Measurements from ENCODE around the gene KCNH1.
"Not testable (repeated sequence)": the region's sequence is repeated elsewhere in the genome, so short reads cannot be mapped to it uniquely, and the experiment has no call there.

The KCNH1 gene

DNA sequence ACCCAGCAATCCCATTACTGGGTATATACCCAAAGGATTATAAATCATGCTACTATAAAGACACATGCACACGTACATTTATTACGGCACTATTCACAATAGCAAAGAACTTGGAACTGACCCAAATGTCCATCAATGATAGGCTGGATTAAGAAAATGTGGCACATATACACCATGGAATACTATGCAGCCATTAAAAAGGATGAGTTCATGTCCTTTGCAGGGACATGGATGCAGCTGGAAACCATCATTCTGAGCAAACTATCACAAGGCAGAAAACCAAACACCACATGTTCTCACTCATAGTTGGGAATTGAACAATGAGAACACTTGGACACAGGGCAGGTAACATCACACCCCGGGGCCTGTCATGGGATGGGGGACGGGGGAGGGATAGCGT, 52.5 kb downstream of the KCNH1 start:
- H3K27ac ChIP-seq (ENCODE audit: insufficient read depth in 1 of 2, low read depth in 1 of 2, low read length in 2 of 2, poor library complexity in 1 of 2, severe bottlenecking in 2 of 2); H3K4me3 ChIP-seq (ENCODE audit: control insufficient read depth in 1 of 7, extremely low read depth in 1 of 7, insufficient read depth in 4 of 7, low read depth in 2 of 7, low read length in 6 of 7); DNase-seq; H3K9me3 ChIP-seq (ENCODE audit: control extremely low read depth in 1 of 5, control insufficient read depth in 4 of 5, insufficient read depth in 2 of 5, low read depth in 1 of 5, low read length in 4 of 5); H3K36me3 ChIP-seq (ENCODE audit: control insufficient read depth in 4 of 4, insufficient read depth in 4 of 4, low read length in 3 of 4); H3K27me3 ChIP-seq (replicated peaks in 2 of 5; ENCODE audit: control insufficient read depth in 4 of 5, insufficient read depth in 5 of 5, low read length in 4 of 5); CTCF ChIA-PET; H3K4me1 ChIP-seq (ENCODE audit: control extremely low read depth in 1 of 4, control insufficient read depth in 4 of 4, insufficient read depth in 4 of 4, low read length in 3 of 4); POLR2A ChIA-PET: not testable (repeated sequence)
- WGBS (ENCODE audit: insufficient coverage), result no CpG with 5 or more reads among the region's 5 CpGs

DNA sequence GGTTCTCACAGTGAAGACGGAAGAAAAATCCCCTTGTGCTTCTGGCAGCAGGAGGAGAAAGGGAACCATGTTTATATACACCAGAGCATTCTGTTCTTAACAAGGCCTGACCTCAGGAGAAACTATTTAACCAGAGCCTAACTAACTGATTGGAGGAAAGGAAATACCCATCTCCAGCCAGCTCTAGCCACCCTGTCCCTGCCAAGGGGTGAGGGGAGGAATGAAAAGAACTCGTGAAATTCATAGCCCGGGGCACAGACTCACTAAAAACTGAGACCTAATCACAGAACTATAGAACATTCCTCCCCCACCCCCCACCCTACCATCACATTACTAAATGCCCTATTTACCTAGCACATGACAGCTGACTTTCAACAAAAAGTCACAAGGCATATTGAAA, 65.0 kb downstream of the KCNH1 start:
- Histone ChIP-seq H3K4me3 (ENCODE audit: control insufficient read depth in 1 of 7, extremely low read depth in 1 of 7, insufficient read depth in 4 of 7, low read depth in 2 of 7, low read length in 6 of 7) (no peak overlapping the region), H3K36me3 (ENCODE audit: control insufficient read depth in 4 of 4, insufficient read depth in 4 of 4, low read length in 3 of 4) (no peaks in the 10 kb centered on the region), H3K4me1 (ENCODE audit: control extremely low read depth in 1 of 4, control insufficient read depth in 4 of 4, insufficient read depth in 4 of 4, low read length in 3 of 4) (no peaks in the 10 kb centered on the region), H3K27ac (ENCODE audit: insufficient read depth in 1 of 2, low read depth in 1 of 2, low read length in 2 of 2, poor library complexity in 1 of 2, severe bottlenecking in 2 of 2) (no peak overlapping the region), H3K9me3 (ENCODE audit: control extremely low read depth in 1 of 5, control insufficient read depth in 4 of 5, insufficient read depth in 2 of 5, low read depth in 1 of 5, low read length in 4 of 5) (no peaks in the 10 kb centered on the region), H3K27me3 (replicated peaks in 2 of 5; ENCODE audit: control insufficient read depth in 4 of 5, insufficient read depth in 5 of 5, low read length in 4 of 5) (no peaks in the 10 kb centered on the region)
- 86% methylated on average over 1 of the region's 3 CpGs for WGBS (ENCODE audit: insufficient coverage)
- no peak for DNase-seq
- CTCF ChIA-PET, result no interaction called here
- POLR2A ChIA-PET, result no interaction called here

DNA sequence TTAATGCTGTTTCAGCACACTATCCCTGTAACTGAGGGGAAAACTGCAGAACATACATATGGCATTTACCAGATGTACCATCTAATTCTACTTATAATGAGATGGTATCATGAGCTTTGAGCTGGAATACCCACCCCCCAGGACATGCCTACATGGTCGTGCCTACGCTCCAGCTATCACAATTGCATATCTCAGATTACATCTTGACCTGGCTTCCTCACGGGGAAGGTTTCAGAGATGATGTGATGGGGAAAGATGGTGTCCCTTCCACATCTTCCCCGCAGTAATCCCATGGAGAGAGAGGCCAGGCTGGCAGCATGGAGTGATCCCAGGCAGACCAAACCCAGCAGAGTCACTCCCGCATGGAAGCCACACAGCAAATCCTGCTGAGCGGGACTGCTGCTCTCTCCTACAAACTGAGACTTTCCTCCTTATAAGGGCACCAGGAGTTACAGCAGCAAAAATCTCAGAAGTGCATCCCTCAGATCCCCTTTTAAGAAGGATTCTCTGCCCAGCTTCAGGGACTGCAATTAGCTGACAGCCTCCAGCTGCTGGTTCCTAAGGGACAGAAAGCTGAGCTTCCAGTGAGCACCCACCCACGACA, 67.1 kb downstream of the KCNH1 start:
- Histone ChIP-seq H3K27me3 (replicated peaks in 2 of 5; ENCODE audit: control insufficient read depth in 4 of 5, insufficient read depth in 5 of 5, low read length in 4 of 5) (no peaks in the 10 kb centered on the region), H3K27ac (ENCODE audit: insufficient read depth in 1 of 2, low read depth in 1 of 2, low read length in 2 of 2, poor library complexity in 1 of 2, severe bottlenecking in 2 of 2) (no peak overlapping the region), H3K9me3 (ENCODE audit: control extremely low read depth in 1 of 5, control insufficient read depth in 4 of 5, insufficient read depth in 2 of 5, low read depth in 1 of 5, low read length in 4 of 5) (peaks cover 0 to 2% (median 0%) of the 10 kb centered on the region in 5 experiments), H3K36me3 (ENCODE audit: control insufficient read depth in 4 of 4, insufficient read depth in 4 of 4, low read length in 3 of 4) (no peaks in the 10 kb centered on the region), H3K4me3 (ENCODE audit: control insufficient read depth in 1 of 7, extremely low read depth in 1 of 7, insufficient read depth in 4 of 7, low read depth in 2 of 7, low read length in 6 of 7) (no peak overlapping the region), H3K4me1 (ENCODE audit: control extremely low read depth in 1 of 4, control insufficient read depth in 4 of 4, insufficient read depth in 4 of 4, low read length in 3 of 4) (no peaks in the 10 kb centered on the region)
- WGBS (ENCODE audit: insufficient coverage), result 100% methylated on average over 4 of the region's 7 CpGs
- POLR2A ChIA-PET, result no interaction called here
- CTCF ChIA-PET, result no interaction called here
- DNase-seq, result no peak

DNA sequence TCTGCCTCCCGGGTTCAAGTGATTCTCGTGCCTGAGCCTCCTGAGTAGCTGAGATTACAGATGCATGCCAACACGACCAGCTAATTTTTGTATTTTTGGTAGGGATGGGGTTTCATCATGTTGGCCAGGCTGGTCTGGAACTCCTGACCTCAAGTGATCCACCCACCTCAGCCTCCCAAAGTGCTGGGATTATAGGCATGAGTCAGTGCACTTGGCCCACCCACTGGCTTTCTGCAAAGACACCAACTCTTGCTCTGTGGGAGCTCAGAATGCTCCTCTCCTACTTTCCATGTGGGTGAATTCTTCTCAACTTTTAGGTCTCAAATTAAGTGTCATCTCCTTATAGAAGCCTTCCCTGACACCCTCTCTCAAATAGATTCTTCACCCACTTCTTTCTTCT, 92.1 kb downstream of the KCNH1 start:
- H3K9me3 ChIP-seq (ENCODE audit: control extremely low read depth in 1 of 5, control insufficient read depth in 4 of 5, insufficient read depth in 2 of 5, low read depth in 1 of 5, low read length in 4 of 5); H3K4me1 ChIP-seq (ENCODE audit: control extremely low read depth in 1 of 4, control insufficient read depth in 4 of 4, insufficient read depth in 4 of 4, low read length in 3 of 4); DNase-seq; H3K27ac ChIP-seq (ENCODE audit: insufficient read depth in 1 of 2, low read depth in 1 of 2, low read length in 2 of 2, poor library complexity in 1 of 2, severe bottlenecking in 2 of 2); H3K4me3 ChIP-seq (ENCODE audit: control insufficient read depth in 1 of 7, extremely low read depth in 1 of 7, insufficient read depth in 4 of 7, low read depth in 2 of 7, low read length in 6 of 7); POLR2A ChIA-PET; H3K36me3 ChIP-seq (ENCODE audit: control insufficient read depth in 4 of 4, insufficient read depth in 4 of 4, low read length in 3 of 4); H3K27me3 ChIP-seq (replicated peaks in 2 of 5; ENCODE audit: control insufficient read depth in 4 of 5, insufficient read depth in 5 of 5, low read length in 4 of 5): not testable (repeated sequence)
- CTCF ChIA-PET, result interaction anchor here (0.6 kb wide), 1 partner anchor 1226 kb away, joined by 3 read pairs; no protein-coding TSS in a partner anchor
- WGBS (ENCODE audit: insufficient coverage), result 80% methylated on average over 1 of the region's 3 CpGs

DNA sequence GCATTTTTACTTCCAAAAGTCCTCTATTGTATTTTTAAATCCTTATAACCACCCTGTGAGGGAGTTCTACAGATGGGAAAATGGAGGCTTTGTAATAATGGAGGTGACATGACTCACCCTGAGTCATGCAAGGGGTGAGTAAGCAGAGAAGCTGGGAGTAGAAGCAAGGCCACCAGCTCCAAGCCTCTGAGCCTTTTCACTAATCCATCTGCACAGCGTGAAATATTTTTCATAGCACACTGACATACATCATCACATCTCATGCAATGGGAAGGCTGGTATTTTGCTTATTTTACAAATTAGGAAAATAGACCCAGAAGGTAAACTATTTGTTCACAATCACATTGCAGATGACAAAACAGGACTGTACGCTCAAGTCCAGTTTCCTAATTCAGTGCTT, 96.9 kb downstream of the KCNH1 start:
- ChIA-PET CTCF (no interaction called here), POLR2A (no interaction called here)
- Histone ChIP-seq H3K36me3 (ENCODE audit: control insufficient read depth in 4 of 4, insufficient read depth in 4 of 4, low read length in 3 of 4) (no peaks in the 10 kb centered on the region), H3K4me3 (ENCODE audit: control insufficient read depth in 1 of 7, extremely low read depth in 1 of 7, insufficient read depth in 4 of 7, low read depth in 2 of 7, low read length in 6 of 7) (no peak overlapping the region), H3K4me1 (ENCODE audit: control extremely low read depth in 1 of 4, control insufficient read depth in 4 of 4, insufficient read depth in 4 of 4, low read length in 3 of 4) (no peaks in the 10 kb centered on the region), H3K27me3 (replicated peaks in 2 of 5; ENCODE audit: control insufficient read depth in 4 of 5, insufficient read depth in 5 of 5, low read length in 4 of 5) (no peaks in the 10 kb centered on the region), H3K9me3 (ENCODE audit: control extremely low read depth in 1 of 5, control insufficient read depth in 4 of 5, insufficient read depth in 2 of 5, low read depth in 1 of 5, low read length in 4 of 5) (peaks cover 0 to 1% (median 0%) of the 10 kb centered on the region in 5 experiments), H3K27ac (ENCODE audit: insufficient read depth in 1 of 2, low read depth in 1 of 2, low read length in 2 of 2, poor library complexity in 1 of 2, severe bottlenecking in 2 of 2) (no peak overlapping the region)
- WGBS (ENCODE audit: insufficient coverage), result 100% methylated on average over 1 of the region's 2 CpGs
- DNase-seq, result no peak

DNA sequence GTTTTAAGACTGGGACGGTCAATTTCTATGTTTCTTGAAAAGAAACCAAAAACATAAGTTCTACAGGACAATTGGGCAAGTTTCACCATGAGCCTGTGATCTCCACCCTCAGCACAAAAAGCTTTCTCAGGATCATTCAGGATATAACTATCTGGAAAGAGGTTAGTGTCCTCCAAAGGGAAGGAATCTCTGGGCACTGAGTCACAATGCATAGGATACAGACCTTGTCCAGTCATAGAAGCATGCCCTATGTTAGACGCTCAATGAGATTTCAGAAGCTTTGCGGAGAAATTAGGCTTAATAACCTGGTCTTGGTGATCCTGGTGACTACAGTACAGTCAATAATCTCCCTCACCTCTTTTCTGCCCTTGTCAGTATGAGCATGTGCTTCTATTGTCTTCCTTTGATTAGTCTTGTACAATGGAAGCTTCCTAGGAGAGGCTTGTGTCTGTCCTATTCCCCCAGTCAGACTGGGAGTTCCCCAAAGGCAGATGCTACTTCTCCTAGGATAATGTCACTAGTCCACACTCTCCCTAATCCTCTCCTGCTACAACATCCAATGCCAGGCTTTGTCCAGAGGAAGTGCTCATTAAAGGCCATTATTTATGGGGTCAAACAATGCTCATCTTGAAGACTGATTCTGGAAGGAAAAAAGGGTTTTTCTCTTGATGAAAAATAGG, 97.4 kb downstream of the KCNH1 start:
- POLR2A ChIA-PET, result no interaction called here
- WGBS (ENCODE audit: insufficient coverage), result 100% methylated on average over 2 of the region's 3 CpGs
- Histone ChIP-seq H3K27ac (ENCODE audit: insufficient read depth in 1 of 2, low read depth in 1 of 2, low read length in 2 of 2, poor library complexity in 1 of 2, severe bottlenecking in 2 of 2) (no peak overlapping the region), H3K36me3 (ENCODE audit: control insufficient read depth in 4 of 4, insufficient read depth in 4 of 4, low read length in 3 of 4) (no peaks in the 10 kb centered on the region), H3K27me3 (replicated peaks in 2 of 5; ENCODE audit: control insufficient read depth in 4 of 5, insufficient read depth in 5 of 5, low read length in 4 of 5) (no peaks in the 10 kb centered on the region), H3K4me3 (ENCODE audit: control insufficient read depth in 1 of 7, extremely low read depth in 1 of 7, insufficient read depth in 4 of 7, low read depth in 2 of 7, low read length in 6 of 7) (no peak overlapping the region), H3K4me1 (ENCODE audit: control extremely low read depth in 1 of 4, control insufficient read depth in 4 of 4, insufficient read depth in 4 of 4, low read length in 3 of 4) (no peaks in the 10 kb centered on the region), H3K9me3 (ENCODE audit: control extremely low read depth in 1 of 5, control insufficient read depth in 4 of 5, insufficient read depth in 2 of 5, low read depth in 1 of 5, low read length in 4 of 5) (peaks cover 0 to 1% (median 0%) of the 10 kb centered on the region in 5 experiments)
- CTCF ChIA-PET, result no interaction called here
- DNase-seq, result no peak

DNA sequence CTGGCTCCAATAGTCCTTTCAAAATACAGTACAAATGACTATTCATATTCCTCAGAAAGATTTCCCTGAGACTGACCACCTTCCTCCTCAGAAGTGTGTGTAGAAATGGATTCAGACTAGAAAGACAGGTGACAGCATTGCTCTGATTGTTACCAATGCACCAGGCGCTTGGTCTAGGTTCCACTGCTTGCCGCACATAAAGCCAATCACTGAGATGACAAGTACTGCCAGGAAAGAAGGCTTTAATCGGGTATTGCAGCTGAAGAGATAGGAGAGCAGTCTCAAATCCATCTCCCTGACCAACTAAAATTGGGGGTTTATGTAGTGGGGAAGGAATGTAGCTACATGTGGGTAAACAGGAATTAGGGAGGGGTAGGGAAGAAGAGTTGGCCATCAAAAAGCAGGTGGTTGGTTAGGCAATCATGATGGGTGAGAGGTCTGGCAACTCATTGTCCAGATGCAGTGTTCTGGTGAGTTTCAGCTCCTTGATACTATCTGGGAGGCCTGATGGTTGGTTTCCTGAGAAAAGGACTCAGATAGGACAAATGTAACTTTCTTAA, 98.0 kb downstream of the KCNH1 start:
- H3K4me1 ChIP-seq (ENCODE audit: control extremely low read depth in 1 of 4, control insufficient read depth in 4 of 4, insufficient read depth in 4 of 4, low read length in 3 of 4), result no peaks in the 10 kb centered on the region
- no peak overlapping the region for H3K27ac ChIP-seq (ENCODE audit: insufficient read depth in 1 of 2, low read depth in 1 of 2, low read length in 2 of 2, poor library complexity in 1 of 2, severe bottlenecking in 2 of 2)
- WGBS (ENCODE audit: insufficient coverage), result 90% methylated on average over 2 of the region's 3 CpGs
- peaks cover 0 to 1% (median 0%) of the 10 kb centered on the region in 5 experiments for H3K9me3 ChIP-seq (ENCODE audit: control extremely low read depth in 1 of 5, control insufficient read depth in 4 of 5, insufficient read depth in 2 of 5, low read depth in 1 of 5, low read length in 4 of 5)
- no peak overlapping the region for H3K4me3 ChIP-seq (ENCODE audit: control insufficient read depth in 1 of 7, extremely low read depth in 1 of 7, insufficient read depth in 4 of 7, low read depth in 2 of 7, low read length in 6 of 7)
- DNase-seq, result no peak
- H3K27me3 ChIP-seq (replicated peaks in 2 of 5; ENCODE audit: control insufficient read depth in 4 of 5, insufficient read depth in 5 of 5, low read length in 4 of 5), result no peaks in the 10 kb centered on the region
- CTCF ChIA-PET, result no interaction called here
- POLR2A ChIA-PET, result no interaction called here
- H3K36me3 ChIP-seq (ENCODE audit: control insufficient read depth in 4 of 4, insufficient read depth in 4 of 4, low read length in 3 of 4), result no peaks in the 10 kb centered on the region

Data from common myeloid progenitor, CD34-positive (primary cell).